Measurements from ENCODE around the gene CLEC3B. TPM values are rescaled to one million over a fixed set of nuclear protein-coding genes. Genes with fewer than 3 reads are reported as not detected.

CLEC3B gene
- total and polyA plus RNA-seq, 2 donors (not counting 3 experiments of a cell fraction or from before 2014, with no cell fraction given): 1.8 TPM; not detected in 1

GRCh38 chr3:44981751-44982150 lies 44.4 kb upstream of the CLEC3B start:
- no peak for TF ChIP-seq EZH2 (IDR thresholded peaks at IDR 0.05; ENCODE audit: borderline replicate concordance, low read depth, low read length, severe bottlenecking)
- TF ChIP-seq POLR2A (IDR thresholded peaks at IDR 0.05; ENCODE audit: low read depth, low read length): no peak
- TF ChIP-seq, protein P1, sequence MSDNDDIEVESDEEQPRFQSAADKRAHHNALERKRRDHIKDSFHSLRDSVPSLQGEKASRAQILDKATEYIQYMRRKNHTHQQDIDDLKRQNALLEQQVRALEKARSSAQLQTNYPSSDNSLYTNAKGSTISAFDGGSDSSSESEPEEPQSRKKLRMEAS (IDR thresholded peaks at IDR 0.05; ENCODE audit: insufficient read depth, insufficient read length): no peak
- no peak for TF ChIP-seq FOS (IDR thresholded peaks at IDR 0.05; ENCODE audit: borderline replicate concordance, insufficient read depth, low read length)
- TF ChIP-seq JUN (IDR thresholded peaks at IDR 0.05; ENCODE audit: borderline replicate concordance, insufficient read depth, insufficient read length, low read depth): no peak
- TF ChIP-seq POLR2AphosphoS5 (IDR thresholded peaks at IDR 0.05; ENCODE audit: insufficient read depth, low read depth, low read length): no peak
- no peak for TF ChIP-seq CTCF (IDR thresholded peaks at IDR 0.05; ENCODE audit: extremely low read depth in 1 of 2, insufficient read depth in 1 of 2, low read depth in 1 of 2, low read length in 2 of 2)
- TF ChIP-seq MYC (IDR thresholded peaks at IDR 0.05; ENCODE audit: low read depth, low read length): no peak
- TF ChIP-seq GATA2 (IDR thresholded peaks at IDR 0.05; ENCODE audit: insufficient read depth, insufficient read length, low read depth, low read length): no peak
- Histone ChIP-seq H3K4me1 (ENCODE audit: control insufficient read depth, extremely low read depth, insufficient read depth, low read length) (peaks cover 7% of the 10 kb centered on the region), H3K9ac (replicated peaks; ENCODE audit: extremely low read depth, insufficient read depth, low read length) (no peak overlapping the region), H4K20me1 (replicated peaks; ENCODE audit: control insufficient read depth, extremely low read depth, insufficient read depth, low read length) (no peaks in the 10 kb centered on the region), H3K4me3 (replicated peaks in 1 of 3; ENCODE audit: insufficient read depth in 1 of 3, low read depth in 1 of 3, low read length in 3 of 3) (no peak overlapping the region), H3K9me3 (replicated peaks; ENCODE audit: control insufficient read depth, insufficient read depth, low read length) (no peaks in the 10 kb centered on the region), H3K4me2 (ENCODE audit: insufficient read depth, low read length) (no peak overlapping the region), H3K36me3 (ENCODE audit: control insufficient read depth in 2 of 2, extremely low read depth in 1 of 2, insufficient read depth in 2 of 2, low read length in 2 of 2) (no peaks in the 10 kb centered on the region), H3K79me2 (ENCODE audit: control insufficient read depth, insufficient read depth, low read length) (peaks cover 78% of the 10 kb centered on the region), H2AFZ (ENCODE audit: low read depth, low read length) (no peak overlapping the region), H3K9me1 (replicated peaks; ENCODE audit: control insufficient read depth, extremely low read depth, insufficient read depth, low read length) (no peaks in the 10 kb centered on the region), H3K27me3 (ENCODE audit: control insufficient read depth in 2 of 2, insufficient read depth in 2 of 2, low read length in 2 of 2) (no peaks in the 10 kb centered on the region), H3K27ac (ENCODE audit: insufficient read depth, low read depth, low read length) (no peak overlapping the region)
- no peak for FAIRE-seq
- POLR2A ChIA-PET: no interaction called here
- intact Hi-C loops (cut with micrococcal nuclease): no loop called here
- DNase-seq (ENCODE audit: low read depth, low spot score): no peak
- CTCF ChIA-PET: interaction anchor here (4.9 kb wide), 1 partner anchor 11 kb away, joined by 18 read pairs; no protein-coding TSS in a partner anchor
- BruUV-seq (replicated peaks): no TSS peak
- dilution Hi-C loops (cut with MboI; ENCODE audit: extremely low pct_ligation_motif_present, low sequenced_read_pairs): no loop called here
